ENCODE measurements around the gene BTNL3.

The BTNL3 gene

GRCh38 chr5:181037365-181037861, 48.8 kb downstream of the BTNL3 start:
- CTCF ChIA-PET, result no interaction called here
- POLR2A ChIA-PET, result no interaction called here

GRCh38 chr5:181039471-181039870, 50.8 kb downstream of the BTNL3 start:
- no peak overlapping the region for H3K4me3 ChIP-seq (ENCODE audit: low read depth, low read length)
- H3K4me1 ChIP-seq (ENCODE audit: control insufficient read depth, insufficient read depth, low read length), result no peaks in the 10 kb centered on the region
- CTCF ChIA-PET, result no interaction called here
- no peak overlapping the region for H3K27ac ChIP-seq (ENCODE audit: extremely low read depth, low read depth, low read length)
- no peaks in the 10 kb centered on the region for H3K9me3 ChIP-seq (ENCODE audit: control insufficient read depth, insufficient read depth, low read depth, low read length)
- H3K36me3 ChIP-seq (ENCODE audit: control insufficient read depth in 2 of 2, insufficient read depth in 1 of 2, low read length in 2 of 2), result no peaks in the 10 kb centered on the region
- POLR2A ChIA-PET, result no interaction called here
- TF ChIP-seq ZNF211 (tag by site-specific recombination; IDR thresholded peaks at IDR 0.05; ENCODE audit: low read depth), result no peak
- no peak for TF ChIP-seq MYNN (tag by site-specific recombination; IDR thresholded peaks at IDR 0.05; ENCODE audit: borderline replicate concordance)
- TF ChIP-seq ZNF433 (tag by site-specific recombination; IDR thresholded peaks at IDR 0.05; ENCODE audit: low read depth), result no peak
- no peak for TF ChIP-seq ZNF266 (tag by site-specific recombination; IDR thresholded peaks at IDR 0.05; ENCODE audit: low read depth)
- no peak for TF ChIP-seq ZNF529 (tag by site-specific recombination; IDR thresholded peaks at IDR 0.05; ENCODE audit: insufficient replicate concordance)
- TF ChIP-seq ZNF169 (tag by site-specific recombination; IDR thresholded peaks at IDR 0.05), result no peak
- TF ChIP-seq ZNF518A (tag by site-specific recombination; conservative IDR thresholded peaks at IDR 0.05; ENCODE audit: low read depth), result no peak
- TF ChIP-seq TCF7L2 (IDR thresholded peaks at IDR 0.05; ENCODE audit: borderline replicate concordance, low read depth, low read length), result no peak
- no peak for TF ChIP-seq WT1 (tag by site-specific recombination; IDR thresholded peaks at IDR 0.05)
- TF ChIP-seq ZNF621 (tag by site-specific recombination; IDR thresholded peaks at IDR 0.05), result no peak
- no peak for TF ChIP-seq ZNF549 (tag by site-specific recombination; IDR thresholded peaks at IDR 0.05)
- TF ChIP-seq ZNF530 (tag by site-specific recombination; IDR thresholded peaks at IDR 0.05; ENCODE audit: low read depth), result no peak
- no peak for TF ChIP-seq PRDM2 (tag by site-specific recombination; IDR thresholded peaks at IDR 0.05; ENCODE audit: borderline replicate concordance)
- no peak for TF ChIP-seq ZNF510 (tag by site-specific recombination; IDR thresholded peaks at IDR 0.05; ENCODE audit: insufficient replicate concordance)
- no peak for TF ChIP-seq ZNF426 (tag by site-specific recombination; IDR thresholded peaks at IDR 0.05)
- no peak for TF ChIP-seq ZNF341 (tag by site-specific recombination; IDR thresholded peaks at IDR 0.05; ENCODE audit: low read depth)

More at GRCh38 chr5:181037365-181037861, 48.8 kb downstream of the BTNL3 start:
- Histone ChIP-seq H3K9me3 (ENCODE audit: control insufficient read depth, insufficient read depth, low read depth, low read length) (no peaks in the 10 kb centered on the region), H3K4me3 (ENCODE audit: low read depth, low read length) (no peak overlapping the region), H3K27ac (ENCODE audit: extremely low read depth, low read depth, low read length) (no peak overlapping the region), H3K4me1 (ENCODE audit: control insufficient read depth, insufficient read depth, low read length) (no peaks in the 10 kb centered on the region), H3K36me3 (ENCODE audit: control insufficient read depth in 2 of 2, insufficient read depth in 1 of 2, low read length in 2 of 2) (no peaks in the 10 kb centered on the region)
- TF ChIP-seq KLF9 (tag by site-specific recombination; IDR thresholded peaks at IDR 0.05; ENCODE audit: low read depth) (no peak), ZIC2 (tag by site-specific recombination; IDR thresholded peaks at IDR 0.05) (peak; percentile 49), ZXDB (tag by site-specific recombination; IDR thresholded peaks at IDR 0.05) (no peak), ZNF274 (IDR thresholded peaks at IDR 0.05; ENCODE audit: low read length) (no peak), ZNF274 (tag by site-specific recombination; IDR thresholded peaks at IDR 0.05; ENCODE audit: borderline replicate concordance) (no peak), EGR2 (tag by site-specific recombination; IDR thresholded peaks at IDR 0.05; ENCODE audit: low read depth) (peak; percentile 93), ZBTB20 (tag by site-specific recombination; IDR thresholded peaks at IDR 0.05) (peak; percentile 38; the same call in 1 of the 2 replicates), SP2 (tag by site-specific recombination; IDR thresholded peaks at IDR 0.05) (peak; percentile 38; the same call in 1 of the 2 replicates), GLIS1 (tag by site-specific recombination; IDR thresholded peaks at IDR 0.05) (peak; percentile 27; the same call in 1 of the 2 replicates), ZBTB48 (tag by site-specific recombination; IDR thresholded peaks at IDR 0.05) (peak; percentile 46; the same call in 1 of the 2 replicates), ZNF555 (tag by site-specific recombination; conservative IDR thresholded peaks at IDR 0.05) (no peak), ZFHX2 (tag by site-specific recombination; conservative IDR thresholded peaks at IDR 0.05) (peak; percentile 86), KLF8 (tag by site-specific recombination; IDR thresholded peaks at IDR 0.05) (no peak), ZNF776 (tag by site-specific recombination; IDR thresholded peaks at IDR 0.05; ENCODE audit: borderline replicate concordance) (no peak), ZNF580 (tag by site-specific recombination; IDR thresholded peaks at IDR 0.05) (no peak)
